GM18870 (cell line): Measurements from ENCODE around the gene PEF1.

ENCODE experiments used
- ATAC-seq: cut with Tn5 transposase; IDR thresholded peaks from one replicate; pipeline ENCODE4 v1.9.1; 2021; ENCODE audit warnings: moderate library complexity; ENCODE audit not compliant: unreplicated experiment

Gene PEF1

GRCh38 chr1:31632649-31633048 lies 12.0 kb downstream of the PEF1 start:
- ATAC-seq: no peak

- ATAC-seq: no peak
Observed at GRCh38 chr1:31628931-31629556, 15.6 kb downstream of the PEF1 start.

- ATAC-seq: no peak
Observed at GRCh38 chr1:31627930-31628559, 16.6 kb downstream of the PEF1 start.

GRCh38 chr1:31627301-31627929 lies 17.3 kb downstream of the PEF1 start:
- ATAC-seq: no peak

GRCh38 chr1:31626223-31627207 lies 18.2 kb downstream of the PEF1 start:
- ATAC-seq: no peak

GRCh38 chr1:31625561-31626222 lies 19.0 kb downstream of the PEF1 start:
- ATAC-seq: no peak

GRCh38 chr1:31624731-31625514 lies 19.8 kb downstream of the PEF1 start:
- no peak for ATAC-seq

GRCh38 chr1:31624309-31624708 lies 20.4 kb downstream of the PEF1 start:
- no peak for ATAC-seq

GRCh38 chr1:31623365-31623764 lies 21.3 kb downstream of the PEF1 start:
- ATAC-seq: no peak

GRCh38 chr1:31621847-31622730 lies 22.6 kb downstream of the PEF1 start:
- ATAC-seq: no peak

GRCh38 chr1:31621498-31621820 lies 23.2 kb downstream of the PEF1 start:
- no peak for ATAC-seq

GRCh38 chr1:31620631-31621497 lies 23.8 kb downstream of the PEF1 start:
- ATAC-seq: no peak

- no peak for ATAC-seq
Observed at GRCh38 chr1:31618916-31619846, 25.5 kb downstream of the PEF1 start.

- no peak for ATAC-seq
Observed at GRCh38 chr1:31617916-31618746, 26.5 kb downstream of the PEF1 start.

- no peak for ATAC-seq
Observed at GRCh38 chr1:31617218-31617915, 27.3 kb downstream of the PEF1 start, which contains the start of gene HCRTR1. Gene HCRTR1, plus strand, starts transcription at chr1:31617689. Its CDS starts 1,504 bp downstream, at chr1:31619193.
